GM19324 (cell line): ENCODE data around the gene ULK1.
"Not testable (repeated sequence)": the region's sequence is repeated elsewhere in the genome, so short reads cannot be mapped to it uniquely, and the experiment has no call there.

Experiments
- ATAC-seq: cut with Tn5 transposase; IDR thresholded peaks from one replicate; pipeline ENCODE4 v1.9.1; 2021; ENCODE audit warnings: mild to moderate bottlenecking, moderate library complexity; ENCODE audit not compliant: unreplicated experiment, low FRiP score

Gene ULK1

DNA sequence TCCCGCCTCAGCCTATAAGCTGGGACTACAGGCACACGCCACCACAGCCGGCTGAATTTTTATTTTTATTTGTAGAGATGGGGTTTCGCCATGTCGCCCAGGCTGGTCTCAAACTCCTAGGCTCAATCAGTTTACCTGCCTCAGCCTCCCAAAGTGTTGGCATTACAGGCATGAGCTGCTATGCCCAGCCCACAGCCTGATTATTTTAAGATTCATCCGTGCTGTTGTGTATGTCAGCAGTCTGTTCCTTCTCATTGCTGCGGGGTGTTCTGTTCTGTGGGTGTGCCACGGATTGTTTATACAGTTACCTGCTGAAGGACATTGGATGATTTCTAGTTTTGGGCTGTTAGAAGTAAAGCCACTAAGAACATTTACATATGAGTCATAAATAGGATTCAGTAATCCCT, 45.7 kb downstream of the ULK1 start:
- no peak for ATAC-seq

DNA sequence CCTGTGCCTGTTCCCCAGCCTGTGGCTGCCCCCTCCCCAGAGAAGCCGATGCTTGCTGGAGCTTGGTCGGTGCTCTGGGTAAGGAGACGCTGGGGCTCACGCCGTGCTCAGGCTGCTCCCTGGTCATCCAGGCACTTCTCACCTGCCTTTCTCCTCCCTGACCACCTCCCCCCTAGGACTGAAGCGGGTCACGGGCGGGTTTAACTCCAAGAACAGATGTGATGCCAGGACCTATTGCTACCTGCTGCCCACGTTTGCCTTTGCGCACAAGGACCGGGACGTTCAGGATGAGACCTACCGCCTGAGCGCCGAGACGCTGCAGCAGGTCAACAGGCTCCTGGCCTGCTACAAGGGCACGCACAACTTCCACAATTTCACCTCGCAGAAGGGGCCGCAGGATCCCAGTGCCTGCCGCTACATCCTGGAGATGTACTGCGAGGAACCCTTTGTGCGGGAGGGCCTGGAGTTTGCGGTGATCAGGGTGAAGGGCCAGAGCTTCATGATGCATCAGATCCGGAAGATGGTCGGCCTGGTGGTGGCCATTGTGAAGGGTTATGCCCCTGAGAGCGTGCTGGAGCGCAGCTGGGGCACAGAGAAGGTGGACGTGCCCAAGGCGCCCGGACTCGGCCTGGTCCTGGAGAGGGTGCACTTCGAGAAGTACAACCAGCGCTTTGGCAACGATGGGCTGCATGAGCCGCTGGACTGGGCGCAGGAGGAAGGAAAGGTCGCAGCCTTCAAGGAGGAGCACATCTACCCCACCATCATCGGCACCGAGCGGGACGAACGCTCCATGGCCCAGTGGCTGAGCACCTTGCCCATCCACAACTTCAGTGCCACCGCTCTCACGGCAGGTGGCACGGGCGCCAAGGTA, 46.9 kb downstream of the ULK1 start:
- no peak for ATAC-seq

- no peak for ATAC-seq
These were observed 47.5 kb downstream of the ULK1 start for GRCh38 chr12:131941987-131942341.

DNA sequence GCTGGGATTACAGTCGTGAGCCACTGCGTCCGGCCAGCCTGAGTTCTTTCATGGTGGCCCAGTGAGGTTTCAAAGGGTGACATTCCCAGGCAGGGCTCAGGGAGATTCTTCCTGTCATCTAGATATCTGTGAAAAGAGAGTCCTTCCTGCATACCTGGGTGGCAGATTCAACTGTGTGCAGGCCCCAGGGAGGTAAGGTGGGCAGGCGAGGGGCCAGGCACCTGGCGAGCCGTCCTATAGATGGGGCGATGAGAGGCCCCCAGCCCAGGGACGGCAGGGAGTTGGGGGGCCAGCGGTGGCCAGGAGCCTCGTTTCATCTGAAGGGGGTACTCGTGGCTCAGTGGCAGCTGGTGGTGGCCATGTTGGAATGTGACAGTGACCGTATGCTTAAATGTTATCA, 48.2 kb downstream of the ULK1 start:
- no peak for ATAC-seq

DNA sequence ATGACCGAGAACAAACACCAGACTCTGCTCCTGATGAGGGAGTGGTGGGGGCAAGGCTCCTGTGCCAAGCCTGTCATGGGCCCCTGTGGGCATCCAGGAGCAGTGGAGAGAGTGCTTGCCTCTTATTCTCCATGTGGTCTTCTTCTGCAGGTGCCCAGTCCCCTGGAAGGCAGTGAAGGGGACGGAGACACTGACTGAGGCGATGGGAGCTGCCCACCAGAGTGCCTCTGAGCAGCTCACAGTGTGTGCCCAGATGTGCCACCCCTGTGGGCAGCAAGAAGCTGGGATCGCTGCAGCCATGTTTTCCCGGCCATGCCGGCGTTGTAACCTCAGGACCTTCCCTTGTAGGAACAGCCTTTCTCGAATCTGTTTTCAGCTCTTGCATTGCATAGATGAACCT, 49.0 kb downstream of the ULK1 start:
- ATAC-seq: no peak

- ATAC-seq: no peak
These were observed 49.5 kb downstream of the ULK1 start for GRCh38 chr12:131943876-131944275.

GRCh38 chr12:131944601-131945251, 50.3 kb downstream of the ULK1 start:
- no peak for ATAC-seq

- no peak for ATAC-seq
These were observed 52.3 kb downstream of the ULK1 start for GRCh38 chr12:131946757-131947156.

GRCh38 chr12:131947482-131948027, 53.1 kb downstream of the ULK1 start:
- ATAC-seq: no peak

- ATAC-seq: no peak
These were observed 53.8 kb downstream of the ULK1 start for GRCh38 chr12:131948166-131948712.

GRCh38 chr12:131948713-131949430, 54.5 kb downstream of the ULK1 start:
- not testable (repeated sequence) for ATAC-seq

- peak; percentile 92 for ATAC-seq
These were observed 55.2 kb downstream of the ULK1 start, which contains the start of gene EP400 for GRCh38 chr12:131949431-131950181. TSS of gene EP400 (plus strand) at chr12:131949942. CDS start at chr12:131960620, 10,678 bp downstream.

- ATAC-seq: peak; percentile 40
These were observed 55.9 kb downstream of the ULK1 start for GRCh38 chr12:131950182-131950913.

GRCh38 chr12:131953810-131954209, 59.4 kb downstream of the ULK1 start:
- ATAC-seq: not testable (repeated sequence)

GRCh38 chr12:131954460-131954859, 60.0 kb downstream of the ULK1 start:
- ATAC-seq: not testable (repeated sequence)

DNA sequence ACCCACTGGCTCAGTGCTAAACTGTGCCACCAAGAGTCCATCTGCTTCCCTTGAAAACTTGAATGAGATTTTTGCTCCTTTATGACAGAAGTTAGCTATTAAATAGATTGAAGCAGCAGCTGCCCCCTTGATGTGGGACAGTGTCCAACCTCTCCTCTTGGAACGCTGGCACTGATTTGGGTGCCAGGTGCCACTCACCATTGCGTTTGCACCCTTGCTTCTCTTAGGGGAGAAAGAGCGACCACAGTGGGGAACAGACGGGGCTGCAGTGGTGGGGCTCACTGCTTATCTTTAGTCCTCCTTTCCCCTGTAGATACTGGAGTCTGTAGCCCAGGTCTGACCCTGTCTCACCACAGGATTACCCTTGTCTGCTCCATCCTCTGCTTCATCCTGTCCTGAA, 64.7 kb downstream of the ULK1 start:
- no peak for ATAC-seq

DNA sequence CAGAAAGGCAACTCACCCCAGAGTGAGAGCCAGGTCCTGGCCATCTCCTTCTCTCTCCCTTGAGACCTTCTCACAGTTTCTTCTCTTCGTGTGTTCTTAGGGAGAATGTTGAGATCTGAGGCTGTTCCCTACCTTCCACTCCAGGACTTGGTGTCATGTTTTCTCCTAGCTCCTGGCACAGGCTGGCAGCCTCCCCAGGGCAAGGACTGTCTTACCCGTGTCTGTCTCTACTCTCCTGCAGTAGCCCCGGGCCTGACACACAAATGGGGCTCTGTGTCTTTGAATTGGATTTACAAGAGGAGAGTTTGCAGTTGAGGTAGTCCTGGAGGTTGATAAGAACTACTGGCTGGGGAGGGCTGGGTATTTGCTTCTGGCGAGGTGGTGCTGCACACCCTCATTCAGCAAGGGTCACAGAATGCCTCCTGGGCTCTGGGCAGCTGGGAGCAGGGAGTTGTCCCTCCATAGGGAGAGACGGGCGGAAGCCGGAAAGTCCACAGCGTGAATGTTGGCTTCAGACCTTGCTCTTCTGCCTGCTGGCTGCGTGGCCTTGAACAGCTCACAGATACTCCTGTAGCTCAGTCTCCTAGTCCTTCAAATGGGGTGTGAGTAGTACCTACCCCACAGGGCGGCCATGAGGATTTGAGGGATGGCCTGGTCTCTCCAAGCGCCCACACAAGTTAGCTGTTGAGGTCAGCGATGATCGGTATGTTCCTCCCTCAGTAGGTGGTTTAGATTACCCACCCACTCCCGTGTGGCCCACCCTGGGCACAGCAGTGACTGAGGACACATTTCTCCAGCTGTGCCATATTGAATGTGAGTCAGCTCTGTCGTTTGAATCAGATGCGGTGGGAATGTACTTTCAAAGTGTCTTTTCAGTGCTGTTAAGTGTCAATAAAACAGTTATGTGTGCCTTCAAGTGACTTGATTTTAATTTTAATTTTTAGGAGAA, 65.5 kb downstream of the ULK1 start:
- ATAC-seq: no peak
